HG03025 (cell line): Measurements from ENCODE around the gene UBAP2L.
"Not testable (repeated sequence)": the region's sequence is repeated elsewhere in the genome, so short reads cannot be mapped to it uniquely, and the experiment has no call there.

Source experiments
- ATAC-seq: cut with Tn5 transposase; IDR thresholded peaks from one replicate; pipeline ENCODE4 v1.9.1; 2021; ENCODE audit warnings: mild to moderate bottlenecking, moderate library complexity; ENCODE audit not compliant: unreplicated experiment, low FRiP score

UBAP2L gene

GRCh38 chr1:154193821-154194220 lies 26.9 kb upstream of the UBAP2L start:
- no peak for ATAC-seq

DNA sequence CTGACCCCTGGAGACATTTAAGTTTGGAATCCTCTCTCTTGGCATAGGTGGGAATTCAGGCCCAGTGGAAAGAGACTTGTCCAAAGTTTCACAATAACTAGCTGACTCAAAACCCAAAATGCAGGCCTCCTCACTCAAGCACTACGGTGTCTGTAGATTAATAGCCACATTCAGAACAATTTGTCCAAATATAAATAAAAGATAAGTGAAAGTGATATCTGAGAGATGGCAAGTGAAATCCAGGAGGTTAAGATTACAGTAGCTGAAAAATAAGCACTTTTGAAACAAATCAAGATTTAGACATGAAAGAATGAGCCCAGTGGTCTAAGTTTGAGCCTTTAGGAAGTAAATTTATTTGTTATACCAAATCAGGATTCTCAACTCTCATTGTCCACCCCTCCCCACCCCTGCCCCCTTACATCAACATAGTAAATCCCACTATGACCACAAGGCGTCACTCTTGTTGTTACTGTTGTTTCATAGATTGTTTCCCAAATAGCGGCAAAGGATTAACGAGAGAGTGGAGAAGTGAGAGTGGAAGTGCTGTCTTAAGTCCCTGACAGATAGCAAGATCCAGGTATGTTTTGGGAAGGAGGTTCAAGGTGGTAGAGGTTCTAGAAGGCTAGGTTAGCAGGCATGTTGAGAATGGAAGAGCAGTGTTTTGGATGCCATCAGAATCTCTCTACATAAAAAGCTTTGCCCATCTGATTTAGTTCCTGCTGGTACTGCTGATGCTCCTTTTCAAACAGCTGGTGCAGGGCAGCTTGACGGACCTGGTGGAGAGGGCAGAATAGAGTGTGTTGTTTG lies 21.8 kb upstream of the UBAP2L start:
- ATAC-seq, result no peak

DNA sequence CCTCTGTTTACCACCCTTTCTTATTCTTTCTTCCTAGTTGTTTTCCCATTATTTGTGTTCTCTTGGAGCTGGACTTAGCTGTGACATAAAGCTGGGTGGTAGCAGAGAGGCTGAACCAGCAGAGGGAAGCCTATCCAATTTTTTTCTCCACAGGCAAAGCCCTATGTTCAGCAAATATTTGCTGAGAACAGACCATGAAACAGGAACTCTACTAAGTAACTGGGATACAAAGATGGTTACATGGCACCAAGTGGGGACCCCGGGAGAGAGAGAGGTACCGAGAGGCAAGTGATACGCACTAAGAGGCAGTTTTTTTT lies 21.2 kb upstream of the UBAP2L start:
- ATAC-seq, result no peak

- not testable (repeated sequence) for ATAC-seq
These were observed 15.0 kb upstream of the UBAP2L start for GRCh38 chr1:154205778-154206177.

GRCh38 chr1:154206196-154206595 lies 14.6 kb upstream of the UBAP2L start, which contains the start of gene CFAP141:
Gene CFAP141 (minus strand): TSS chr1:154206333. CDS start chr1:154206307, 26 bp downstream.
- no peak for ATAC-seq

GRCh38 chr1:154207262-154207661 lies 13.5 kb upstream of the UBAP2L start:
- ATAC-seq, result no peak

GRCh38 chr1:154208677-154209388 lies 11.9 kb upstream of the UBAP2L start:
- no peak for ATAC-seq

DNA sequence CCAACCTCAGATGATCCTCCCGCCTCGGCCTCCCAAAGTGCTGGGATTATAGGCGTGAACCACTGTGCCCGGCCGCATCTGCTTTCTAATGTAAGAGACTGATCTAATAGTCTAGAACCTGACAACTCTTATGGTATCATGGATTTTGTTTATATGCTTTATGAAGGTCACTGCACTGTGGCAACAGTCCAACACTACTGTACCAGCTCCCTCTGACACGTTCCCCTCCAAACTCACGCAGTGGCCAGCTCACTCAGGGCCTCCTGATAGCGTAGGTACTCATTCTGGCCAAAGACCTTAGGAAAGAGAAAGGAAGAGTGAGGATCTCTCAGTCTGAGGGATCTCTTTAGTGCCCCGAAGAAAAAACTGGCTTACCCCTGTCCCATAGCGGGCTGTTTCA lies 8.7 kb upstream of the UBAP2L start:
- no peak for ATAC-seq

GRCh38 chr1:154213274-154213673 lies 7.5 kb upstream of the UBAP2L start:
- no peak for ATAC-seq

DNA sequence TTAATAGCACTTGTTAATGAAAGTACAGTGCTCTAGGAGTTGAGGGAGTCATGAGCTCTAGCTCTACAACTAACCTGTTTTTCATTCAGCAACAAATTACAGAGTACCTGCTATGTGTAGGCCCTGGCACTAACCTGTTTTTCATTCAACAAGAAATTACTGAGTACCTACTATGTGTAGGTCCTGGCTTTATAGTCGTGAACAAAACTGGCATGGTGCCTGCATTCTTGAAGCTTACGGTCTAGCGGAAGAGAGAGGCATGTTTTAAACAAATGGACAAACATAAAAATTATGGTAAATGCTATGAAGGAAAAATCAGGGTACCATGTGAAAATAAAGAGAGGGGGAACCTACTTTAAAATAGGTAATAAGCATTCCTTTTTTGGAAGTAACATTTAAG lies 2.2 kb upstream of the UBAP2L start:
- ATAC-seq, result no peak

DNA sequence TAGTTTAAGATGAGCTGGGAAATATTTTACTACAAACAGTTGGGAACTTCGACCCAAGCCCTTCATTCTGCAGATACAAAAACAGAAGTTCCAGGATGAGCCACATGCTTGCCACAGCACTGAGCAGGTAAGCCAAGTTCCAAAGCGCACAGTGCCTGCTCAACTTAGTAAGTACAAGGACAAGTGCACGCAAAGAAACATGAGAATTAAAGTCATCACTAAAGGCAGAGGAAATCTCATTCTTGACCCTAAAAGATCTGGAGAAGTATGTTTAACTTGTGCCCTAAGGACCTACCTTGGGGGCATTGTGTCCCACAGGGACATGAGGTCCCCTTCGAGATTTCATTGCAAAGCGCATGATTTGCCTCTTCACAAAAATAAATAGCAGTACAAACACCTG lies 1.2 kb upstream of the UBAP2L start:
- no peak for ATAC-seq

- ATAC-seq, result no peak
These were observed 169 bp downstream of the UBAP2L start for GRCh38 chr1:154220970-154221277.

- peak; percentile 35 for ATAC-seq
These were observed 685 bp downstream of the UBAP2L start for GRCh38 chr1:154221278-154222001.

- ATAC-seq, result no peak
These were observed 1.8 kb downstream of the UBAP2L start for GRCh38 chr1:154222518-154222917.

- no peak for ATAC-seq
These were observed 2.2 kb downstream of the UBAP2L start for GRCh38 chr1:154222918-154223317.

DNA sequence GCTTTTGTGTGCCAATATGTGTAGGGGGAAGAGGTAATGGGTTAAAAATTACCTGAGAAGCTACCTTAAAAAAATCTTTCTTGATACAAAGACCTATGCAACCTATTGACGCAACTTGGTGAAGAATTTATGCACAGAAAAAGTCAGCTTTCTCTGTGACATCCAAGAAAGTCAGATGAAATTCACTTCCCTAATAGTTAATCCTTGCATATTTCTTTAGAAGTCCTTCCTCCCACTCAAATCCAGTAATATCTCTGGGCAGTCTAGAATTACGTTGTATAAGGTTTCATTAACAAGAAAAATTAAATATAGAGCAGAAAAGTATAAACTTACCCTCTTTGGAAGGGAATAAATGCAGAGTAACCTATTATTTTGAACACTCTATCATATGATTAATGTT lies 2.9 kb downstream of the UBAP2L start:
- no peak for ATAC-seq

- no peak for ATAC-seq
These were observed 4.6 kb downstream of the UBAP2L start for GRCh38 chr1:154225370-154225769.

- not testable (repeated sequence) for ATAC-seq
These were observed 10.4 kb downstream of the UBAP2L start for GRCh38 chr1:154231112-154231511.

DNA sequence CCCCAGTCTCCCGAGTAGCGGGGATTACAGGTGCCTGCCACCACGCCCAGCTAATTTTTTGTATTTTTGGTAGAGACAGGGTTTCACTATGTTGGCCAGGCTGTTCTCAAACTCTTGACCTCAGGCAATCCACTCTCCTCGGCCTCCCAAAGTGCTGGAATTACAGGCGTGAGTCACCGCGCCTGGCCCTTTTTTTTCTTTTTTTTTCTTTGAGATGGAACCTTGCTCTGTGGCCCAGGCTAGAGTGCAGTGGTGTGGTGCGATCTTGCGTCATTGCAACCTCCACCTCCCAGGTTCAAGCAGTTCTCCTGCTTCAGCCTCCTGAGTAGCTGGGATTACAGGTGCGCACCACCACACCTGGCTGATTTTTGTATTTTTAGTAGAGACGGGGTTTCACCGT lies 12.4 kb downstream of the UBAP2L start:
- not testable (repeated sequence) for ATAC-seq

GRCh38 chr1:154236855-154237254 lies 16.1 kb downstream of the UBAP2L start:
- ATAC-seq, result no peak

GRCh38 chr1:154237435-154237834 lies 16.7 kb downstream of the UBAP2L start:
- no peak for ATAC-seq
